Fibroblast of pulmonary artery (primary cell): ENCODE measurements around the gene TMEM121B.

Experiments used
- DNase-seq: peaks from one replicate; pipeline ENCODE4 v3.0.0-alpha.2; 2010; ENCODE audit warnings: low read depth
- H3K4me3 ChIP-seq: replicated peaks from 2 replicates; pipeline ENCODE4 v1.5.1; 2011; ENCODE audit warnings: low read depth, mild to moderate bottlenecking, control low read depth, low read length, moderate library complexity
- CTCF ChIP-seq: IDR thresholded peaks from 2 replicates; pipeline ENCODE4 v1.5.1; 2011; ENCODE audit warnings: mild to moderate bottlenecking, control low read depth, low read length, inconsistent platforms; ENCODE audit errors: missing control alignments

The TMEM121B gene

GRCh38 chr22:17130199-17130598 is 9.0 kb upstream of the TMEM121B start:
- H3K4me3 ChIP-seq = no peak overlapping the region
- no peak for DNase-seq
- TF ChIP-seq CTCF = no peak

GRCh38 chr22:17120711-17121232 is 388 bp downstream of the TMEM121B start:
- peak overlapping the region; percentile 34 for H3K4me3 ChIP-seq
- DNase-seq = no peak
- no peak for TF ChIP-seq CTCF

- TF ChIP-seq CTCF = no peak
- no peak overlapping the region for H3K4me3 ChIP-seq
- peak; percentile 53 for DNase-seq
These were observed 879 bp downstream of the TMEM121B start for GRCh38 chr22:17120281-17120680.

GRCh38 chr22:17119481-17120202 is 1.5 kb downstream of the TMEM121B start:
- no peak for DNase-seq
- H3K4me3 ChIP-seq = no peak overlapping the region
- no peak for TF ChIP-seq CTCF

- no peak for DNase-seq
- no peak for TF ChIP-seq CTCF
- no peak overlapping the region for H3K4me3 ChIP-seq
These were observed 2.8 kb downstream of the TMEM121B start for GRCh38 chr22:17118342-17118741.

GRCh38 chr22:17117890-17118289 is 3.3 kb downstream of the TMEM121B start:
- H3K4me3 ChIP-seq = no peak overlapping the region
- DNase-seq = no peak
- no peak for TF ChIP-seq CTCF

GRCh38 chr22:17117400-17117799 is 3.8 kb downstream of the TMEM121B start:
- DNase-seq = no peak
- H3K4me3 ChIP-seq = no peak overlapping the region

More at GRCh38 chr22:17117400-17117799, 3.8 kb downstream of the TMEM121B start:
- TF ChIP-seq CTCF = no peak
